ENCODE measurements around the gene CTNND2.

CTNND2 gene

GRCh38 chr5:11547140-11547539, 357.1 kb downstream of the CTNND2 start:
- no peak for DNase-seq (ENCODE audit: insufficient read length, low spot score)
- no peak for FAIRE-seq
- no peak for TF ChIP-seq POLR2A (IDR thresholded peaks at IDR 0.05; ENCODE audit: low read depth, low read length)

- no peak for TF ChIP-seq POLR2A (IDR thresholded peaks at IDR 0.05; ENCODE audit: low read depth, low read length)
- FAIRE-seq (no peak), DNase-seq (ENCODE audit: insufficient read length, low spot score) (no peak)
These were observed 364.1 kb downstream of the CTNND2 start for GRCh38 chr5:11540112-11540511.

GRCh38 chr5:11531811-11532555, 372.3 kb downstream of the CTNND2 start:
- FAIRE-seq (no peak), DNase-seq (ENCODE audit: insufficient read length, low spot score) (no peak)
- TF ChIP-seq POLR2A (IDR thresholded peaks at IDR 0.05; ENCODE audit: low read depth, low read length), result no peak

GRCh38 chr5:11528720-11529119, 375.5 kb downstream of the CTNND2 start:
- FAIRE-seq, result no peak
- TF ChIP-seq POLR2A (IDR thresholded peaks at IDR 0.05; ENCODE audit: low read depth, low read length), result no peak
- no peak for DNase-seq (ENCODE audit: insufficient read length, low spot score)

GRCh38 chr5:11527652-11528349, 376.4 kb downstream of the CTNND2 start:
- DNase-seq (ENCODE audit: insufficient read length, low spot score) (no peak), FAIRE-seq (no peak)
- TF ChIP-seq POLR2A (IDR thresholded peaks at IDR 0.05; ENCODE audit: low read depth, low read length), result no peak

- no peak for FAIRE-seq
- TF ChIP-seq POLR2A (IDR thresholded peaks at IDR 0.05; ENCODE audit: low read depth, low read length), result no peak
These were observed 379.2 kb downstream of the CTNND2 start for GRCh38 chr5:11525020-11525419.

GRCh38 chr5:11524188-11524587, 380.1 kb downstream of the CTNND2 start:
- DNase-seq (ENCODE audit: insufficient read length, low spot score), result no peak
- TF ChIP-seq POLR2A (IDR thresholded peaks at IDR 0.05; ENCODE audit: low read depth, low read length), result no peak
- no peak for FAIRE-seq

More at GRCh38 chr5:11525020-11525419, 379.2 kb downstream of the CTNND2 start:
- DNase-seq (ENCODE audit: insufficient read length, low spot score), result no peak

GRCh38 chr5:11522796-11523195, 381.4 kb downstream of the CTNND2 start:
- FAIRE-seq (no peak), DNase-seq (ENCODE audit: insufficient read length, low spot score) (no peak)
- no peak for TF ChIP-seq POLR2A (IDR thresholded peaks at IDR 0.05; ENCODE audit: low read depth, low read length)

- FAIRE-seq, result no peak
- TF ChIP-seq POLR2A (IDR thresholded peaks at IDR 0.05; ENCODE audit: low read depth, low read length), result no peak
- no peak for DNase-seq (ENCODE audit: insufficient read length, low spot score)
These were observed 383.9 kb downstream of the CTNND2 start for GRCh38 chr5:11520241-11520930.

- no peak for FAIRE-seq
- no peak for DNase-seq (ENCODE audit: insufficient read length, low spot score)
- no peak for TF ChIP-seq POLR2A (IDR thresholded peaks at IDR 0.05; ENCODE audit: low read depth, low read length)
These were observed 385.0 kb downstream of the CTNND2 start for GRCh38 chr5:11519236-11519635.

- no peak for DNase-seq (ENCODE audit: insufficient read length, low spot score)
- FAIRE-seq, result no peak
- TF ChIP-seq POLR2A (IDR thresholded peaks at IDR 0.05; ENCODE audit: low read depth, low read length), result no peak
These were observed 385.6 kb downstream of the CTNND2 start for GRCh38 chr5:11518676-11519075.

GRCh38 chr5:11514705-11515432, 389.4 kb downstream of the CTNND2 start:
- DNase-seq (ENCODE audit: insufficient read length, low spot score) (no peak), FAIRE-seq (no peak)
- no peak for TF ChIP-seq POLR2A (IDR thresholded peaks at IDR 0.05; ENCODE audit: low read depth, low read length)

GRCh38 chr5:11511878-11512277, 392.4 kb downstream of the CTNND2 start:
- DNase-seq (ENCODE audit: insufficient read length, low spot score), result no peak
- no peak for FAIRE-seq
- TF ChIP-seq POLR2A (IDR thresholded peaks at IDR 0.05; ENCODE audit: low read depth, low read length), result no peak

- no peak for TF ChIP-seq POLR2A (IDR thresholded peaks at IDR 0.05; ENCODE audit: low read depth, low read length)
- FAIRE-seq (no peak), DNase-seq (ENCODE audit: insufficient read length, low spot score) (no peak)
These were observed 393.4 kb downstream of the CTNND2 start for GRCh38 chr5:11510889-11511288.

All from H54 (cell line).